Loucy (cell line): ENCODE measurements around the gene GPM6B.

Source experiments
- H2AFZ ChIP-seq: fragments of 200-600 bp; sonication (generic); 2 replicates; pipeline ENCODE4 v1.6.0; 2016; ENCODE audit warnings: antibody characterized with exemption, mild to moderate bottlenecking, low read length, moderate library complexity
- H3F3A ChIP-seq: fragments of 200-600 bp; 2 replicates; pipeline ENCODE4 v1.6.0; 2016; ENCODE audit warnings: antibody characterized with exemption, low read depth, mild to moderate bottlenecking
- H3K27me3 ChIP-seq: fragments of 200-600 bp; sonication (generic); 2 replicates; pipeline ENCODE4 v1.6.1; 2014; ENCODE audit warnings: low read length, mild to moderate bottlenecking; ENCODE audit not compliant: insufficient read depth, poor library complexity, severe bottlenecking
- H3K36me3 ChIP-seq: fragments of 200-600 bp; sonication (generic); 2 replicates; pipeline ENCODE4 v1.6.1; 2016; ENCODE audit warnings: low read length; ENCODE audit not compliant: insufficient read depth
- H3K4me1 ChIP-seq: fragments of 200-600 bp; sonication (generic); 2 replicates; pipeline ENCODE4 v1.5.1; 2014; ENCODE audit warnings: low read length, mild to moderate bottlenecking; ENCODE audit not compliant: insufficient read depth, poor library complexity, severe bottlenecking
- H3K4me2 ChIP-seq: fragments of 200-600 bp; sonication (generic); 2 replicates; pipeline ENCODE4 v1.6.0; 2014; ENCODE audit warnings: antibody characterized with exemption, low read length, low read depth, mild to moderate bottlenecking; ENCODE audit not compliant: poor library complexity, severe bottlenecking
- H3K4me3 ChIP-seq: fragments of 200-600 bp; sonication (generic); 2 replicates; pipeline ENCODE4 v1.5.1; 2014; ENCODE audit warnings: low read length, mild to moderate bottlenecking, mixed read lengths; ENCODE audit not compliant: poor library complexity, severe bottlenecking
- H3K79me2 ChIP-seq: fragments of 200-600 bp; sonication (generic); 2 replicates; pipeline ENCODE4 v1.6.1; 2014; ENCODE audit warnings: low read length; ENCODE audit not compliant: insufficient read depth
- H3K9ac ChIP-seq: fragments of 200-600 bp; sonication (generic); 2 replicates; pipeline ENCODE4 v1.6.0; 2014; ENCODE audit warnings: mild to moderate bottlenecking, low read depth, low read length, moderate library complexity; ENCODE audit not compliant: poor library complexity, severe bottlenecking
- H3K9me2 ChIP-seq: fragments of 200-600 bp; sonication (generic); replicated peaks from 2 replicates; pipeline ENCODE4 v1.6.1; 2016; ENCODE audit warnings: low read depth, low read length, mixed read lengths
- H3K9me3 ChIP-seq: fragments of 200-600 bp; sonication (generic); 2 replicates; pipeline ENCODE4 v1.6.1; 2014; ENCODE audit warnings: mild to moderate bottlenecking, antibody characterized with exemption, low read length, low read depth; ENCODE audit not compliant: insufficient read depth
- H4K20me1 ChIP-seq: fragments of 200-600 bp; sonication (generic); 2 replicates; pipeline ENCODE4 v1.6.0; 2014; ENCODE audit warnings: antibody characterized with exemption, low read length, mild to moderate bottlenecking; ENCODE audit not compliant: insufficient read depth, poor library complexity, severe bottlenecking
- CTCF ChIP-seq: fragments of 200-600 bp; sonication (generic); conservative IDR thresholded peaks from 2 replicates; pipeline ENCODE4 v1.5.1; 2014; ENCODE audit warnings: mild to moderate bottlenecking, antibody characterized with exemption, low read length
- EZH2phosphoT487 ChIP-seq: fragments of 200-600 bp; IDR thresholded peaks from 2 replicates; pipeline ENCODE4 v1.6.1; 2018; ENCODE audit warnings: antibody characterized with exemption, mild to moderate bottlenecking, moderate library complexity, borderline replicate concordance

Gene GPM6B

GRCh38 chrX:13791145-13791544, 25.7 kb downstream of the GPM6B start:
- Histone ChIP-seq H3K4me3 (no peak overlapping the region), H3K9me2 (no peaks in the 10 kb centered on the region), H3K4me2 (no peak overlapping the region), H3K4me1 (no peaks in the 10 kb centered on the region), H3K79me2 (no peaks in the 10 kb centered on the region), H2AFZ (no peak overlapping the region), H3K36me3 (no peaks in the 10 kb centered on the region), H3K9me3 (no peaks in the 10 kb centered on the region), H3K9ac (no peak overlapping the region), H3K27me3 (no peaks in the 10 kb centered on the region), H3F3A (no peaks in the 10 kb centered on the region), H4K20me1 (no peaks in the 10 kb centered on the region)
- TF ChIP-seq CTCF (no peak), EZH2phosphoT487 (no peak)

DNA sequence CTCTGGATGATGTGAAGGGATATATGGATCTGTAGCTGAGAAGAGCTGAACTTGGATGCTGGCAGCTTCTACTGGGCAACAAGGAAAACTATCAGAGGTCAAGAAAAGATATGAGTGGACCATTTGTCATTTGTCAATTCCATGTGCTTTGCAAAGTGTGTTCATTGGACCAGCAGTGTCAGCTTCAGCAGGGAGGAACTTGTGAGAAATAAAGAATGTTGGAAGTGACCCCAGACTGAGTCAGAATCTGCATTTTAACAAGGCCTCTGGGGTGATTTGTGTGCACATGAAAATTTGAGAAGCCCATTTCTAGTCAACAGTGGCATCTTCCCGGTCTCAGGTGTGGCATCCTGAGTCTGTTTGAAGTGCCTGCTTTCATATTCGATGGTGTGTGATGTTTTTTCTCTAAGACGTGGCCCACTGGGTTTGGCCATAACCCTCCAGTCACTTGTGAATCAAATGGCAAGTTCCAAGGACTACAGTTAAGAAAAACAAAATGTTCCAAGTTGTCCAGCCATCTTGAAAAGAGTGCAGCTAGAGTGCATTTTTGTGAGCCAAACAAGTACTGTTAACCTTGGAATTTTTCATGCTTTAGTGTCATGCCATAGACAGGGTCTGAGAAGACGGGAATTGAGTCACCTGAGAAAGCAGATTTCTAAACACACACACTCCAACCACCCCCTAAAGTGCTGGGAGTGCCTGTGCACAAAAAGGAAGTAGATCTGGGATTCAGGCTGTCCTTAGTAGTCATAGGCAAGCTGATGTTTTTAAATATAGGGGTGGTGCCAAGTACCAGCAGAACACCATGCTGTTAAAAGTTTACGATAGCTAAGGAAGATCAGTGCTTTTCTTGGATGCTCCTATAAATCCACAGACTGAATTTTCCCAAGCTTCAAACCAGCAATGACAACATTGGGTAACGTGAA, 26.4 kb downstream of the GPM6B start:
- H3K9me3 ChIP-seq, result no peaks in the 10 kb centered on the region
- H3F3A ChIP-seq, result no peaks in the 10 kb centered on the region
- no peak overlapping the region for H3K4me3 ChIP-seq
- no peak overlapping the region for H3K4me2 ChIP-seq
- no peaks in the 10 kb centered on the region for H3K27me3 ChIP-seq
- H2AFZ ChIP-seq, result no peak overlapping the region
- H3K9ac ChIP-seq, result no peak overlapping the region
- no peaks in the 10 kb centered on the region for H3K79me2 ChIP-seq
- H3K36me3 ChIP-seq, result no peaks in the 10 kb centered on the region
- TF ChIP-seq CTCF (no peak), EZH2phosphoT487 (no peak)
- no peaks in the 10 kb centered on the region for H3K9me2 ChIP-seq
- H4K20me1 ChIP-seq, result no peaks in the 10 kb centered on the region
- no peaks in the 10 kb centered on the region for H3K4me1 ChIP-seq

- H2AFZ ChIP-seq, result no peak overlapping the region
- no peaks in the 10 kb centered on the region for H3F3A ChIP-seq
- no peaks in the 10 kb centered on the region for H3K4me1 ChIP-seq
- no peak overlapping the region for H3K4me3 ChIP-seq
- H3K27me3 ChIP-seq, result no peaks in the 10 kb centered on the region
- H3K4me2 ChIP-seq, result no peak overlapping the region
- no peaks in the 10 kb centered on the region for H3K9me3 ChIP-seq
- no peak overlapping the region for H3K9ac ChIP-seq
- no peaks in the 10 kb centered on the region for H3K79me2 ChIP-seq
- no peaks in the 10 kb centered on the region for H3K9me2 ChIP-seq
- TF ChIP-seq CTCF, result no peak
- no peak for TF ChIP-seq EZH2phosphoT487
- no peaks in the 10 kb centered on the region for H3K36me3 ChIP-seq
- no peaks in the 10 kb centered on the region for H4K20me1 ChIP-seq
Observed at GRCh38 chrX:13786048-13786447, 30.8 kb downstream of the GPM6B start.
